HL-60 (cell line): ENCODE results near the gene OSBPL7.

ENCODE experiments used
- CTCF ChIP-seq: IDR thresholded peaks from one replicate; pipeline ENCODE4 v1.5.1; 2011; ENCODE audit warnings: low read length, control low read depth, inconsistent platforms; ENCODE audit not compliant: insufficient read depth
- POLR2AphosphoS5 ChIP-seq: IDR thresholded peaks from 2 replicates; pipeline ENCODE4 v1.6.1; 2012; ENCODE audit warnings: low read depth
- REST ChIP-seq: IDR thresholded peaks from 2 replicates; pipeline ENCODE4 v1.6.1; 2012; ENCODE audit warnings: low read depth; ENCODE audit not compliant: insufficient replicate concordance
- SPI1 ChIP-seq: IDR thresholded peaks from 2 replicates; pipeline ENCODE4 v1.6.1; 2012; ENCODE audit warnings: low read depth, mild to moderate bottlenecking, borderline replicate concordance

GRCh38 chr17:47792457-47792856 lies 29.1 kb downstream of the OSBPL7 start:
- no peak for TF ChIP-seq CTCF
- TF ChIP-seq POLR2AphosphoS5, result no peak
- TF ChIP-seq REST, result no peak
- no peak for TF ChIP-seq SPI1
